Measurements from ENCODE around the gene GNRHR.

GNRHR gene

GRCh38 chr4:67697860-67698687 lies 56.1 kb downstream of the GNRHR start:
- DNase-seq, result no peak

GRCh38 chr4:67696061-67696460 lies 58.1 kb downstream of the GNRHR start:
- DNase-seq, result no peak

DNA sequence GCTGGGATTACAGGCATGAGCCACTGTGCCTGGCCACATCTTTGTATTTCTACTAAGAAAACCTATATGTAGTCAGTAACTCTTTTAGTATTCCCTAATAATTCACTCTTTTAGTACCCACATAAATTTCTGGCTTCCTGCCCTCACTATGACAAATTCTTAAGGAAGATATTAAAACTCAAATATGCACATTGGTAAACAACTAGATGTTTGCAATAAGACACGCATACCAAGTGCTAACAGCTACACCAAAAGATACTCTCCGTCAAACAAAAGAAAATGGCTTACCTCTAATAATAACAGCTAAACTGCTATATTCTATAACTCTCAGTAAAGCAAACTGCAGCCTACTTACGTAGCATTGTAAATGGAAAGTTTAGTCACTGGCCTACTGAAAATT lies 59.5 kb downstream of the GNRHR start:
- DNase-seq, result no peak

- DNase-seq, result no peak
Measured at GRCh38 chr4:67691328-67691727, 62.9 kb downstream of the GNRHR start.
